Fibroblast of the conjunctiva (primary cell): Measurements from ENCODE around the gene MIR17HG.

ENCODE experiments used
- DNase-seq: peaks from one replicate; pipeline ENCODE4 v3.0.0-alpha.2; 2010; ENCODE audit warnings: low read depth

MIR17HG gene

DNA sequence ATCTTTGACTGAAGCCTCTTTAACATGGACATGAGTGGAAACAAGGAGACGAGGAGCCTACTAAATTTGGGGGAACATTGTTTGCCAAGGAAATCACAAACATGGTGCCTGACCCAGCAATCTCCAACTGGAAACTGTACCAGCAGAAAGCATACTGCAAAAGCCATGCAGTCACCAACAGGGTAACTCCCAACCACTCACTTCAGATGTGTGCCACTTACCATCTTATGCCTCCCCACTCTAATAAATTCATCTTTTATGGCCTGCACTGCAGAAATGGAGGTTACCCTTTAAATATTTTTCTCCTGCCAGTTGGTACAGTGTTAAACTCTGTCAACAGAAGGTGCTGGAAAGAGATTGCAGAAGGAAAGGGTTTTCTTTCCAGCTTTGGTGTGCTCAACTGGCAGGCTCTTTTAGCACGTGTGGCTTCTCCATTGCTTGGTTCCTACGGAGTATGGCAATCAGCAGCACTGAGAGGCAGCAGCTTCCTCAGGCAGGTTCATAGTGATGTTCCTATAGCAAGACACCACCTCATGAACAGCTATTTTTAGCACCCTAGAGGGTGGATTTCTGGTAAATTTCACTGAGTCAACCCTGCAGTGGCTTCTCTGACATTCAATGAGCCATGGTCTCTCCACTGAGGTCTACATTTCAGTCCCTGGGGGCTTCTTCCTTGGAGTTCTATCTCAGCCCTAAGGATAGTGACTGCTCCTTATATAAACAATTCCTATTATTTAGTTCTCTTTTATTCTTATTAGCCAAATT lies 21.4 kb downstream of the MIR17HG start:
- no peak for DNase-seq

DNA sequence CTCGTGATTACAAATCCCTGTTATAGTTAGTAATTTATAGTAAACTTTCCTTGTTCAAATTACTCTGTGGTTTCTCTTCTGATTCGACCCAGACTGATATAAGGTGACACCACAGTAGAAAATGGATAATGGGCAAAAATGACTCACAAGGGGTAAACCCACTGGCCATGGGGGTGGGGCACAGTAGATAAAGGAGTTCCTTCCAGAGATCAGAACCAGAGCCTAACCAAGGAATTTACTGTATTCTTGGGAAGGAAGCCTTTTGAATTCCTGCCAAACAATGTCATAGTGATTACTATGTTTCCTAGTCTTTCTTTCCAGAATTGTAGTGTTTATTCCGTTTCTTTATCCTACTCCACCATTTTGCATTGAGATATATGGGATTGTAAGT lies 21.9 kb downstream of the MIR17HG start:
- DNase-seq = no peak

DNA sequence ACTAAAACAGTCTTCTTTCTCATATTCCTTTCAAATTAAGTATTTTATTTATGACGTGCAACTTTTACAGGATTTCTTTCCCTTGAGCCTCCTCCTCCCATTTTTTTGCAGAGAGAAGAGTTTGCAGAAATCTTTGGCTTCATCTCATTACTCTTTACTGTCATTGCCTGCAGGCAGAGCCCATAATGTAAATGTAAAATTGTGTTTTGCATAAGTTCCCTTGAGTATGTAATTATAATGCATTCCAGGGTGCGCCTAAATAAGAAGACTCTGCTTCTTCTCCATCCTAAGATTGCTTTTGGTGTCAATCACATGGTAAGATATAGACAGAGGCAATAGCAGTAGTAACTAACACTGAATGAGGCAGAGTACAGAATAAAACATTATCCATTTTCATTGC lies 23.0 kb downstream of the MIR17HG start:
- DNase-seq = no peak

DNA sequence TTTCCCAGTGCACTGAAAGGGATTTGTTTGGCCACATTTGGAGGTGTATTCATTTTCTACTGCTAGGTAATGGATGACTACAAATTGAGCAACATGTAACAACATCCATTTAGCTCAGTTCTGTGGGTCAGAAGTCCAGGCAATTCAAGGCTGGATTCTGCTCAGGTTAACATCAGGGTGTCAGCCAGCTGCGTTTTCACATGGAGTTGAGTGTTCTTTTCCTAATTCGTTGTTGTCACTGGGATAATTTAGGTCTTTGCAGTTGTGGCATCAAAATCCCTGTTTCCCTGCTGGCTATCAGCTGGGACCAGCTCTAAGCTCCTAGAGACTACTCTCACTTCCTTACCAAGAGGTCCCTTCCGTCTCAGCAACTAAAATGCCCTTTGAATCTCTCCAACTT lies 25.4 kb downstream of the MIR17HG start:
- DNase-seq = no peak

DNA sequence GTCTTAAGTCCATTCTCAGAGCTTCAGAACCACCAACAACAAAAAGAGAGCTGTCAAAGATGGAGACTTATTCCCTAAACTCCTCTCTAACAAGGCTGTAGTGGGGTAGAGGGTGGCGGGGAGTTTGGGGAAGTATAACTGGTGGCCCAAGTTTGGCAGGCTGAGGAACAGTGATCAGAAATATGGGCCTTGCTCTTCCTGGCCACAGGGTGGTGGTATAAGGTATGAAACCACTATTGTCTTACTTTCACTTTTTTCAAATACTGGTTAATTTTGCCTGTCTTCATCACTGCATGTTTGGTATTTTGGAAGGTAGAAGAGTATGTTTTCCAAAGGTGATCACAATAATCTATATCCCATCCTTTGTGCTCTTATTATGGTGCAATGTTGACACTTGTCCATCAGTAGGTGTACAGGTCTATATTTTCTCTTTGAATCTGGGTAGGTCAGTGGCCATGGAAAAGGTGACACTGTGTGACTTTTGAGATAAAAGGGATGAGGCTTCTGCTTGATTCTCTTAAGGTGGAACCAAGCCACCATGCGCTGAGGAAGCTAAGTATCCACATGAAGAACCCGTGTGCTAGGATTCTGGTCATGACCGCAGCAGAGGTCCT lies 27.7 kb downstream of the MIR17HG start:
- no peak for DNase-seq

DNA sequence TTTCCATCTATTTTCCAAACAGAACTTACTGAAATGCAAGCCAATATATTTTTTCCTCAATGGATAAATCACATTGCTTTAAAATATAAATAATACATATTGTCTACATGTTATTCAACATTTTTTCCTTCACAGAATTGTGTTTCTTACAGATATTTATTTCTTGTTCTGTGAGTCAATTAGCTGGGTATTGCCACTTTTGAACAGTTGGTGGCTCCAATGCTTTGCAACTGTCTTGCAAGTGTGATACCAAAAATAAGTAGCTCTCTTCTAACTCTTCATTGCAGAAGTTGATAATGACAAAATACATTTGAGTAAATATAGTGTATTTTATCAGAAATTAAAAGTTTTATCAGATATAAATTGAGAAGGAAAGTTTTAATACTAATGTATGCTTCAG lies 33.9 kb downstream of the MIR17HG start:
- no peak for DNase-seq

DNA sequence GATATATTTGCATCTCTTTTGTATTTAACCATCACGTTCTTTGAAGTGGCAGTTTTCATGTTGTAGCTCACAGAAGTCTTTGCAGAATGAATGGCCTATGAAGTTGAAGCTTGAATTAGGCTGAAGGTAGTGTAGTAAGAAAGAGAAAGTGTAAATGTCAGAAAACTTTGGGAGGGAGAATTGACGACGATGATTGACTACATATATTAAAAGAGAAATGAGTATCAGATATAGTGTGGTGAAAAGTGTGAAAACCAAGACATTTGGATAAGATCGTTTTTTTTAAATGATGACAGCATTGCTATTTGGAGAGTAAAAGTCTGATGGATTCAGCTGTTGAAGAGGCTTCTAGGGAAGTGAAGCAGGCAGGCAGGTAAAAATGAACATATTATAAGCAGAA lies 36.3 kb downstream of the MIR17HG start:
- no peak for DNase-seq

DNA sequence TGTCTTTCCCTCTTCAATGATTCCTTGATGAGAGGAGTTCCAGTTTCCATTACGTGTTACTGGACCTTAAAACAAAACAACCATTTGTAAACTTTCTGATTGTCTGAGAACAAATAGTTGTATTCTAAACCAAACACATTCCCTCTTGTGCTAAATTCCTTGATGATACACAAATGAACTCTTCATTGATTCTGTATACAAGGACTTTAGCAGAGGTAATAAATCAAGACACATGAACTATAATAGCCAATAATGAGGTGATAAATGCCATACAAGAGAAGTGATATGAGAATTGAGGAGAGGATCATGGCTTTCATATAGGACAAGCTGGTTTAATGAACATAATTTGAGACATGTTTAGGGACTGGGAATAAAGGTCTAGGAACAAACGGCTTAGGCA lies 37.4 kb downstream of the MIR17HG start:
- no peak for DNase-seq

DNA sequence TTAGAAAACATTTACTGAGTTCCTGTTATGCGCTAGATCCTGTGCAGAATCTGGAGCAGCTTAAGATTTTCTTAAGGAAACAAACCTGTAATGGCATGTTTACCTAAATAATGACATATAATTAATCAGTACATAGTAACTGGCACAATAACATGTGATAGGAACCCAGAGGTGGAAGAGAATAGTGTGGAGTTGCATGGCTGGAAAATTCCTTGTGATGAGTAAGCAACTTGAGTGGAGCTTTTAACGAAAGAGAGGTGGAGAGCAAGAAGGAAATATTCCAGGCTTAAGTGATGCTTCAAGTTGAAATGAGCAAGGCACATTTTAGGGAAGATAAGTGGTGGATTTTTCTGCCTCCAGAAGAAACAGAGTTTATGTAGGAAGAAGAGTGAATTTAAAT lies 41.7 kb downstream of the MIR17HG start:
- no peak for DNase-seq

DNA sequence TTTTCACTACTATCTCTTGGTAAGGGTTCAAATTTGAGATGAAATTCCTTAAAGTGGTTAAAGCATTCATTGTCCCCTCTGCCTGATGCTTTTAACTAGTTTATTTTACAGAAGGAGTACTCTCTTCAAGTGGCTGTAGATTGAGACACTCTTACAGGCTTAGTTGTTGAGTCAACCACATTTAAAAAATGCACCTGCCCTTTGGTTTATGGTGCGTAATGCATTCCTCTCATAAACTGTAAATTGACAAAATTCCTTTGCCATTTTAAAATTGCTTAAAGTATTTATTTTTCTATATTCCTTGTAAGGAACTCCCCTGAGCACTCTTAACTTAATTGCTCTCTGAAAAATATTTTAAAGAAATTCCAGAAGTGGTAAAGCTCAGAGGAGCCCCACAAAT lies 50.1 kb downstream of the MIR17HG start:
- DNase-seq = no peak

DNA sequence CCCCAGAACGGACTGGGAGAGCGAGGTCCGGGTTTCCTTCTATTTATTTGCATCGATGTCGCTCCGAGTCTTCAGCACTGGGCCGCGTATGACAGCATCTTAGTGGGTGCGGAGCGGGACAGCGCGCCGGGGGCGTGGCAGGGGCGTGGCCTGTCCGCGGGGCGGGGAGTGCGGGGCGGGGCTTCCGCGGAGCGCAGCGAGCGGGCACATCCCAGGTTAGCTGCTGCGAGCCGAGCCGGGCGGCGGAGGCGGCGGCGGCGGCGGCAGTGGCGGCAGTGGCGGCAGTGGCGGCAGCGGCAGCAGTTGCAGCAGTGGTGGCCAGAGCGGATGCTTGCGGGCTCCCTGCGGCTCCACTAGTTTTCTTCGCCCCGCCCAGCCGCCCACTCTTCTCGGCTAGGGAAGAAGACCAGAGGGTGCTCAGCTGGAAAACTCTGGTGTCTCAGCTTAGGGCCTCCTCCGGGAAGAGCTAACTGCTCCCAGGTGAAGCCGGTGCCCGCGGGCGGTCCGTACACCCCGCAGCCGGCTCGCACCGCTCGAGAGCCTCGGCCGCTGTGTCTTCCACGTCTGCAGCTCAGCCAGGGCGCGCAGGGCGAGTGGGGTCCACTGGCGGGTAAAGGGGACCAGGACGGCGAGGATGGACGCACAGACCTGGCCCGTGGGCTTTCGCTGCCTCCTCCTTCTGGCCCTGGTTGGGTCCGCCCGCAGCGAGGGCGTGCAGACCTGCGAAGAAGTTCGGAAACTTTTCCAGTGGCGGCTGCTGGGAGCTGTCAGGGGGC lies 51.1 kb downstream of the MIR17HG start, which contains the start of gene GPC5:
Gene GPC5 (plus strand): TSS at position 209 of the 776 bp plus-strand sequence.
- DNase-seq = no peak

DNA sequence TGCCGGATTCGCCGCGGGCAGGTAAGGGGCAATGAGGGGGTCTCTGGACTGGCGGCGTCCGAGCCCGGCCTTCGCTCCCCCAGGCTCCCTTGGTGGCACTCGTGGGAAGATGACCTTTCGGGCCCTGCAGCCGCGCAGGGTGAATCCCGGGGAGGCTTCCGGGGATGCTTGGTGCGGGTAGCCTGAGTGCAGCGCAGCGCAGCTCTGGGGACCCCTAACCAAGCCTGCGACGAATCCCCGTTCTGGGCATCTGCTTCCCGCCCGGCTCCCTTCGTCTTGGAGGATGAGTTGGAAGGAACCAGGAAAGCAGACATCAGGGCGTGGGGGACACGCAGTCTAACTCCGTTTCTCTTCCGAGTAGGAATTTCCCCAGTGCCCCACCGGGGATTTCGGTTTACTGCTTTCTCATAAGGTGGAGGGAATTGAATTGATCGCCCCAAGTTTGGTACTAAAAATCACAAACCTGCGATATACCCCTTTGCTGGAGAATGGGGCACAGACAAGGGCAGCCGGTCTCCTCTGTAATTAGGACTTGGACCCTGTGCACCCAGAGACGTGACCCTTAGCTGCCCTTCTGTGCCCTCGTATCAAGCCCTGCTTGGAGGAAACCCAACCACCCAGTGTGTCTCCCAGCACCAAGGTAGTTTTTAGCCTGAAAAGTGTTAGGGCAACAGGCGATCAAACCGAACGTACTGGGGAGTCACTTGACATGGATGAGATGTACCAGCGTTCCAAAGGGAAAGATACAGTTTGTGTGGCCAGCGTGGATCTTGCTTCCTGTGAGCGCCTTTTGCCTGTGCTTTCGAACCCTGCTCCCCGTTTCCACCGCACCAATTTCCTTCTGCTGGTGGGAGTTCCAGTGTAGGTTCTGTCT lies 51.9 kb downstream of the MIR17HG start:
- DNase-seq = no peak

DNA sequence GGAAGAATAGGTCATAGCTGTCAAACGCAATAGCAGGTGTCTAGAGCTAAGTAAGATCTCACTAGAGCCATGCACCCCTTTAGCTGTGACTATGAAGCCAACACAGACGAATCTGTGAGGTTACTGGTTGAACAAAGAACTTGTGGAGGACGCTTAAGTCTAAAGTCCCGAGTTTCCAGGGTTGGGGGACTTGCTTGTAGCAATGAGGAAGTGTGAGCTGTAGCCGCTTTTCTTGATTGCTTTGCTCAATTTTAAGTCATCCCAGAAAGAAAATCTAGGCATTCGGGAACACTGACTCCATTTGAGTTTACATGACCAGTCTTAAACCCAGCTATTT lies 52.5 kb downstream of the MIR17HG start:
- no peak for DNase-seq

DNA sequence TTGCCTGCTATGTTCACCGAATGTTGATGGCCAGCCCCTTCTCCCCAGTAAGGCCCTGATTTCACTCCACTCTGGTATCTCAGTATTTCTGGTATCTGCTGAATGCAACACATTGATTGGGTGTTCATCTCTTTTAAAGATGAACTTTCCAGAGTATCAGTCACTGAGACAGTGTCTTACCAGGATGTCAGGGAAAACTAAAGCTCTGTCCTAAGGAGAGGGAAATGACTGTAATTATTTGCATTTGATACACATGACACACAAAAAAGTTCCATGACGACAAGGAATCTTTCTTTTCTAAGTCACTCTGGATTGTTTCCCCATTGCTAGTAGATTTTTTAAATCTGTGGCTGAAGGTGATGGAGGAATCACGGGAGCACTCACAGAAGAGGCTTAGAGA lies 53.2 kb downstream of the MIR17HG start:
- DNase-seq = no peak

DNA sequence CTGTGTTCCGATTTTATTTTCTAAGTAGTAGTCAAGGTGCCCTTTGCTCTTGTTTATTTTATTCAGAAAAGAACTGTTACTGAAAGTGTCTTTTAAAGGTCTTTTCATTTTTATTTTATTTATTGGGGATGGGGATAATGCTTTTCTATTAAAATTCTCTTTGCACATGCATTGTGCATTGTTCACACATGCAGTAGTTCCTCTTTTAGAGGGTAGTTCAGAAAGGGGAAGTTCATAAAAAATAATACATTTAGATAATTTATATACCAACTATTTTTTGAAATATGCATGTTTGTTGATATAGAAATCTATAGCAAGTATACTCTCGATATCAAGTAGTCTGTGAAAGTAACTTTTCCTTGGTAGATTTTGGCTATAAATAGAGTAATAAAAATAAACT lies 54.4 kb downstream of the MIR17HG start:
- no peak for DNase-seq
